Mucosa of stomach (tissue), 1 donor: ENCODE results near the gene ZNF772.
"Not testable (repeated sequence)": the region's sequence is repeated elsewhere in the genome, so short reads cannot be mapped to it uniquely, and the experiment has no call there.

Source experiments
- H3K27me3 ChIP-seq: one replicate; pipeline ENCODE4 v1.7.0; 2013; ENCODE audit warnings: mild to moderate bottlenecking, low read length; ENCODE audit not compliant: control insufficient read depth, insufficient read depth
- H3K36me3 ChIP-seq: one replicate; pipeline ENCODE4 v1.7.0; 2013; ENCODE audit warnings: low read length; ENCODE audit not compliant: control insufficient read depth, insufficient read depth
- H3K4me1 ChIP-seq: one replicate; pipeline ENCODE4 v1.7.0; 2013; ENCODE audit warnings: mild to moderate bottlenecking, low read length; ENCODE audit not compliant: control insufficient read depth, insufficient read depth
- H3K4me3 ChIP-seq: one replicate; pipeline ENCODE4 v1.7.0; 2013; ENCODE audit warnings: low read length
- H3K9ac ChIP-seq: one replicate; pipeline ENCODE4 v1.7.0; 2013; ENCODE audit warnings: mild to moderate bottlenecking, low read length, moderate library complexity
- H3K9me3 ChIP-seq: one replicate; pipeline ENCODE4 v1.7.0; 2013; ENCODE audit warnings: mild to moderate bottlenecking, low read length, moderate library complexity; ENCODE audit not compliant: control insufficient read depth
- donor health status: Pancreatic carcinoma.

ZNF772 gene

GRCh38 chr19:57477191-57478008, at the start of gene ZNF772:
TSS of gene ZNF772 (minus strand) at chr19:57477566. CDS start at chr19:57477309, 257 bp downstream.
- Histone ChIP-seq H3K4me1 (no peaks in the 10 kb centered on the region), H3K9me3 (peaks cover 47% of the 10 kb centered on the region), H3K27me3 (no peaks in the 10 kb centered on the region), H3K4me3 (peak within 1 kb of the TSS; percentile 95), H3K36me3 (peaks cover 19% of the 10 kb centered on the region), H3K9ac (peak within 1 kb of the TSS; percentile 59)

DNA sequence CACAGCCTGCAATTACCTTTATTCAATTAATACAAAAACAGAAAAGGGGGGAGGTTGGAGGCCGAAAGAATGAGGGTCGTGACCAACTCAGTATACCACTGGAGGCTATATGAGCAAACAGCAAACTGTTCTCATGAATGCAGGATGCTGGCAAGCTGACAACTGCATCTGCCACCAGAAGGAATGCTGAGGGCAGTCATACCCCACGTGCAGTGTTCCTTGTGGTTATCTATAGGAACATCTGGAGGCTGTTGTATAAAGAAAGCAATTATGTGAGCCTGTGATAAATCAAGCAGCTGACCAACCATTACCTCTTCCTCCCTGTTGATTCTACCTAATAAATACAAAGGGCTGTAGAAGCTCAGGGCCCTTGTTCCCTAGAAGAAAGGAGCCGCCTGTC, 40.7 kb upstream of the ZNF772 start:
- H3K9ac ChIP-seq, H3K4me3 ChIP-seq, H3K4me1 ChIP-seq, H3K27me3 ChIP-seq, H3K36me3 ChIP-seq: not testable (repeated sequence)
- peaks cover 15% of the 10 kb centered on the region for H3K9me3 ChIP-seq

DNA sequence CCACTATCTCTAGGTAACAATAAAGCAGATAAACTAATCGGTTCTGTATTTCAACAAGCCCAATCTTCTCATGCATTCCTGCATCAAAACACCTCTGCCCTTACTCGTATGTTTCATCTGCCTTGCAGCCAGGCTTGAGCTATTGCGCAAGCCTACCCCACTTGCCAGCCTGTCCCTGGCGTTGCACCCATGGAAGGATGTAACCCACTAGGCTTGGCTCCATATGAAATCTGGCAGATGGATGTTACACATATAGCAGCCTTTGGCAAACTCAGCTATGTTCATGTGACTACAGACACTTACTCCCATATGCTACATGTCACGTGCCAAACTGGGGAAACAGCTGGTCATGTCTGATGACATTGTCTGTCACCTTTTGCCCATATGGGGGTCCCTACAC, 37.9 kb upstream of the ZNF772 start:
- Histone ChIP-seq H3K27me3 (no peaks in the 10 kb centered on the region), H3K4me1 (no peaks in the 10 kb centered on the region), H3K9me3 (peaks cover 18% of the 10 kb centered on the region), H3K9ac (no peak overlapping the region), H3K36me3 (no peaks in the 10 kb centered on the region), H3K4me3 (no peak overlapping the region)

GRCh38 chr19:57512845-57513244, 35.5 kb upstream of the ZNF772 start:
- no peaks in the 10 kb centered on the region for H3K36me3 ChIP-seq
- H3K4me3 ChIP-seq, result no peak overlapping the region
- no peaks in the 10 kb centered on the region for H3K4me1 ChIP-seq
- no peak overlapping the region for H3K9ac ChIP-seq
- H3K9me3 ChIP-seq, result peaks cover 18% of the 10 kb centered on the region
- no peaks in the 10 kb centered on the region for H3K27me3 ChIP-seq

DNA sequence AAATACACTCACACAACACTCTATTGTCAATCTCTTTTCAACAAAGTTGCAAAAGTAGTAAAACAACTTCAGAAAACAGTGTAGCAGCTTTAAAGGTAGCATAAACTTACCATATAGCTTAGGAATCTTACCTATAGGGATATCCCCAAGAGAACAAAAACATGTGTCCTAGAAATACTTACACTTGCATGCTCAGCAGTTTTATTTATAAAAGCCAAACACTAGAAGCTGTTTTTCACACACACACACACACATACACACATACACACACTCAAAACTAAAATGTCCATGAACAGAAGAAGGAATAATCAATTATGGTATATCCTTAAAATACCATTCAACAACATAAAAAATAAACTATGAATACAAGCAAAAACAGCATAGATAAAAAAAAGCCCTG, 34.1 kb upstream of the ZNF772 start:
- Histone ChIP-seq H3K36me3 (peaks cover 4% of the 10 kb centered on the region), H3K4me1 (no peaks in the 10 kb centered on the region), H3K4me3 (no peak overlapping the region), H3K9me3 (peaks cover 18% of the 10 kb centered on the region), H3K27me3 (no peaks in the 10 kb centered on the region), H3K9ac (no peak overlapping the region)

DNA sequence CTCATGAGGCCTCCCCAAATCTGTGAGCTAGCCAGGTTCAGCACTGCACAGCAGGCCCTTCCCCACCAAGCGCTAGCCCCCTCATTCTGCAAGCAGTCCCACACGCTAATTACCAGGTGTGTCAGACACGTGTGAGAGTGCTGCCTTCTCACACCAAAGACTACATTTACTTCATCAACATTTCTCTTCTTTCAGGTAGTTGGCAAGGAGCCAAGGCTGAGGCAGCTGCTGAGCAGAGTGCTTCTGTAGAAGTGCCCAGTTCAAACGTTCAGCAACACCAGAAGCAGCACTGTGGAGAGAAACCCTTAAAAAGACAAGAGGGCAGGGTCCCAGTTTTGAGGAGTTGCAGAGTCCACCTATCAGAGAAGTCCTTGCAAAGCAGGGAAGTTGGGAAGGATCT, 28.8 kb upstream of the ZNF772 start:
- no peak overlapping the region for H3K9ac ChIP-seq
- H3K36me3 ChIP-seq, result peaks cover 19% of the 10 kb centered on the region
- H3K27me3 ChIP-seq, result no peaks in the 10 kb centered on the region
- no peak overlapping the region for H3K4me3 ChIP-seq
- H3K4me1 ChIP-seq, result no peaks in the 10 kb centered on the region
- peaks cover 7% of the 10 kb centered on the region for H3K9me3 ChIP-seq

GRCh38 chr19:57500400-57500799, 23.0 kb upstream of the ZNF772 start:
- not testable (repeated sequence) for H3K27me3 ChIP-seq, H3K4me3 ChIP-seq, H3K9ac ChIP-seq, H3K36me3 ChIP-seq, H3K9me3 ChIP-seq, H3K4me1 ChIP-seq

DNA sequence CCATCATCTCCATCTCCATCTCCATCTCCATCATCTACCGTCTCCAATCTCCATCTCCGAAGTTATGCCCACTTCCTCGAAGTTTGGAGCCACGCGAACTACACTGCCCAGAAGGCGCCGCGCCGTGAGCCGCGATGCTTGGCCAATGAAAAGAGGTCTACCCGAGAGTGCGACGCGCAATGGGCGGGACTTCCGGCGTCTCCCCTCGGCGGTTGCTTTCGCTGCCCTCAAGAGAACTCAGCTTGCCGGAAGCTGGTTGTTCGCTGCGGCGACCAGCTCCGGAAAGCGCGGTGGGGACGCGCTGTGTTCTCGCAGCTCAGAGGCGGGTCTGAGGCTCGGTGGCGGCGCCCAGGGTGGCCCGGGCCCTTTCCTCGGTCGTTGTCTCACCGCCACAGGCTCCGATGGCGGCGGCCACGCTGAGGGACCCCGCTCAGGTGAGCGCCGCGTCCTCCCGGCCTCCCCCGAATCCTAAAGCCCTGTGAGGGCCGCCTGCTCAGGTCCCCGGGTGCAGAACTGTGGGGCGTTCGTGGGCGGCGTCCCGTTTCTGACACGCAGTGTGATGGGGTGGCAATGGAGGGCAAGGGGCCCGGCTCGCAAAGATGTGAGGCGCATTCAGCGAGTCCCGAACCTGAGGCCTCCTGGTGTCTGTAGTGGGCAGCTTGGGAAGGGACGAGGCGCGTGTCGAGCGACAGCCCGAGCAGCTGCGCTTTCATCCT, 22.5 kb upstream of the ZNF772 start, which contains the start of gene ZNF773:
Gene ZNF773 (plus strand): TSS at position 259 of the 716 bp plus-strand sequence. CDS start 143 bp downstream, at position 402.
- not testable (repeated sequence) for H3K4me1 ChIP-seq, H3K36me3 ChIP-seq, H3K4me3 ChIP-seq, H3K9me3 ChIP-seq, H3K27me3 ChIP-seq
- peak within 1 kb of the TSS; percentile 73 for H3K9ac ChIP-seq

DNA sequence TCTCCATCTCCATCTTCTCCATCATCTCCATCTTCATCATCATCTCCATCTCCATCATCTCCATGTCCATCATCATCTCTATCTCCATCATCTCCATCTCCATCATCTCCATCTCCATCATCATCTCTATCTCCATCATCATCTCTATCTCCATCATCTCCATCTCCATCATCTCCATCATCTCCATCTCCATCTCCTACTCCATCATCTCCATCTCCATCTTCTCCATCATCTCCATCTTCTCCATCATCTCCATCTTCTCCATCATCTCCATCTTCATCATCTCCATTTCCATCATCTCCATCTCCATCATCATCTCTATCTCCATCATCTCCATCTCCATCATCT, 21.9 kb upstream of the ZNF772 start:
- not testable (repeated sequence) for H3K4me3 ChIP-seq, H3K4me1 ChIP-seq, H3K27me3 ChIP-seq, H3K9ac ChIP-seq, H3K9me3 ChIP-seq, H3K36me3 ChIP-seq

GRCh38 chr19:57488299-57488644, 10.9 kb upstream of the ZNF772 start:
- H3K4me3 ChIP-seq, H3K4me1 ChIP-seq, H3K36me3 ChIP-seq, H3K9me3 ChIP-seq, H3K9ac ChIP-seq, H3K27me3 ChIP-seq: not testable (repeated sequence)

- H3K4me3 ChIP-seq, result peak within 1 kb of the TSS; percentile 54
- not testable (repeated sequence) for H3K27me3 ChIP-seq, H3K4me1 ChIP-seq, H3K9me3 ChIP-seq, H3K36me3 ChIP-seq
- peak within 1 kb of the TSS; percentile 84 for H3K9ac ChIP-seq
Measured at GRCh38 chr19:57487477-57488298, 10.3 kb upstream of the ZNF772 start, which contains the start of gene ZNF419. TSS of gene ZNF419 (plus strand) at chr19:57487750. CDS start at chr19:57487951, 201 bp downstream.

DNA sequence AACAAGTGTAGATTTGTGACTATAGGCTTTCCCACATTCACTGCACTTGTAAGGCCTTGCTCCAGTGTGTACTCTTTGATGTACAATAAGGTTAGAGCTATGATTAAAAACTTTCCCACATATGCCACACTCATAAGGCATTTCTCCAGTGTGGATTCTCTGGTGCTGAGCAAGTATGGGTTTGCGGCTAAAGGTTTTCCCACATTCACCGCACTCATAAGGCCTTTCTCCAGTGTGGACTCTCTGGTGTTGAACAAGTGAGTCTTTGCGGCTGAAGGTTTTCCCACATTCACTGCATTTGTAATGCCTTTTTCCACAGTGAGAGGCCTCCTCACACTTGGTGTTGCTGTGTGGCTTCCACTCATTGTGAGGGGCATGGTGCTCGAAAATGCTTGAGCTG, 3.7 kb downstream of the ZNF772 start:
- H3K9ac ChIP-seq, result no peak overlapping the region
- no peaks in the 10 kb centered on the region for H3K4me1 ChIP-seq
- H3K4me3 ChIP-seq, result no peak overlapping the region
- peaks cover 19% of the 10 kb centered on the region for H3K36me3 ChIP-seq
- no peaks in the 10 kb centered on the region for H3K27me3 ChIP-seq
- H3K9me3 ChIP-seq, result peaks cover 57% of the 10 kb centered on the region
